Caco-2 (cell line): ENCODE results near the gene NTHL1. TPM values are rescaled to one million over a fixed set of nuclear protein-coding genes. Genes with fewer than 3 reads are reported as not detected.

Source experiments
- BruUV-seq: library from RNA; stranded (reverse); fragments of 400-500 nt; replicated peaks from 2 replicates; lab custom pipeline; 2021; lab: Mats Ljungman, UMichigan
- CTCF ChIA-PET: fragments of 300-600 bp; sonication (Branson Sonifier 250); formaldehyde crosslinking; loops from one replicate; lab custom pipeline; 2022; ENCODE audit warnings: antibody characterized with exemption; lab: Charles Lee
- POLR2A ChIA-PET: fragments of 300-600 bp; sonication (Branson Sonifier 250); formaldehyde crosslinking; loops from one replicate; lab custom pipeline; 2022; ENCODE audit warnings: antibody characterized with exemption; lab: Charles Lee
- DNase-seq, 2 experiments: peaks; one replicate each; pipeline versions ENCODE4 v3.0.0 to v3.0.0-alpha.2; 2020 to 2022
- H3K27me3 ChIP-seq: replicated peaks from 2 replicates; pipeline ENCODE4 v1.6.0; 2011; ENCODE audit warnings: low read length; ENCODE audit not compliant: control insufficient read depth, insufficient read depth
- H3K36me3 ChIP-seq: 2 replicates; pipeline ENCODE4 v1.5.1; 2011; ENCODE audit warnings: low read length; ENCODE audit not compliant: control insufficient read depth, insufficient read depth
- H3K4me1 ChIP-seq: fragments of 250-450 bp; sonication (Bioruptor Pico); 2 replicates; pipeline ENCODE4 v1.5.1; 2020; ENCODE audit warnings: mild to moderate bottlenecking
- H3K4me3 ChIP-seq: 2 replicates; pipeline ENCODE4 v1.5.1; 2011; ENCODE audit warnings: low read depth, mild to moderate bottlenecking, control low read depth, low read length
- H3K9me3 ChIP-seq: fragments of 250-450 bp; sonication (Bioruptor Pico); 2 replicates; pipeline ENCODE4 v1.5.1; 2020; ENCODE audit warnings: mild to moderate bottlenecking, moderate library complexity
- H3K27ac Mint-ChIP-seq: one replicate; pipeline ENCODE4 v1.8.0; 2022; ENCODE audit warnings: mixed read lengths; ENCODE audit not compliant: unreplicated experiment
- H3K27me3 Mint-ChIP-seq: one replicate; pipeline ENCODE4 v1.8.0; 2022; ENCODE audit warnings: mixed read lengths; ENCODE audit not compliant: insufficient read depth, unreplicated experiment
- H3K36me3 Mint-ChIP-seq: one replicate; pipeline ENCODE4 v1.8.0; 2022; ENCODE audit warnings: mild to moderate bottlenecking, mixed read lengths; ENCODE audit not compliant: insufficient read depth, unreplicated experiment
- H3K4me1 Mint-ChIP-seq: one replicate; pipeline ENCODE4 v1.8.0; 2022; ENCODE audit warnings: low read depth, mixed read lengths; ENCODE audit not compliant: unreplicated experiment
- H3K4me3 Mint-ChIP-seq: one replicate; pipeline ENCODE4 v1.8.0; 2022; ENCODE audit warnings: mild to moderate bottlenecking, moderate library complexity, mixed read lengths; ENCODE audit not compliant: unreplicated experiment
- H3K9me3 Mint-ChIP-seq: one replicate; pipeline ENCODE4 v1.8.0; 2022; ENCODE audit warnings: mixed read lengths; ENCODE audit not compliant: unreplicated experiment
- intact Hi-C: fragments of 100-400 bp; cut with micrococcal nuclease; formaldehyde crosslinking; loops from one replicate; pipeline ENCODE4 v1.10.0; 2022; ENCODE audit not compliant: unreplicated experiment
- total RNA-seq: library from RNA; stranded (reverse); gene quantifications from 2 replicates; pipeline ENCODE4 v1.2.3, GENCODE V29; 2022
- TF ChIP-seq, protein P1 (sequence below), 2 experiments: fragments of 200-600 bp in 1 of 2; IDR thresholded peaks; 1 replicate in 1 of 2; 2 replicates in 1 of 2; pipeline versions ENCODE4 v1.5.1 to v1.8.0; 2011 to 2022; ENCODE audit warnings: antibody characterized with exemption in 1 of 2, control low read depth in 1 of 2, inconsistent platforms in 1 of 2, low read depth in 1 of 2, low read length in 1 of 2, mild to moderate bottlenecking in 1 of 2, moderate library complexity in 1 of 2; ENCODE audit not compliant: insufficient read depth in 1 of 2, severe bottlenecking in 1 of 2, unreplicated experiment in 1 of 2

The NTHL1 gene
- total RNA-seq, 1 experiment from 2014 or later = 38.6 TPM

GRCh38 chr16:2076072-2076865 is 28.6 kb upstream of the NTHL1 start:
- intact Hi-C loops = no loop called here
- CTCF ChIA-PET = no interaction called here

DNA sequence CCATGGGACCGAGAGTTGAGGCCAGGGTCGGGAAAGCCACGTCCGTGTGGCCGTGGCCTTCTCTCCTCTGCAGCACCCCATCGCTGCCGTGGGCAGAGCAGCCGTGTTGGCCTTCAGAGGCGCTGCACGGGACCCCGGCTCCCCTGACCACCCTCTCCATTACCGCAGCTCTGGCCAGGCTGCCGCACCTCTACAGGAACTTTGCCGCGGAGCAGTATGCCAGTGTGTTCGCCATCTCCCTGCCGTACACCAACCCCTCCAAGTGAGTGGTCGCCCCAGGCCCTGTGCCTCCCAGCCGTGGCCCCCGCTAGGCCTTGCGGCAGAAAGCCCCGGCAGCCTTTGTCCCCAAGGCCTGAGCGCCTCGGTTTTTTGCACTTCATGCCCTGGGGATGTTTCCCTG is 28.0 kb upstream of the NTHL1 start:
- H3K4me3 ChIP-seq = no peak overlapping the region
- H3K9me3 Mint-ChIP-seq = no peaks in the 10 kb centered on the region
- H3K27ac Mint-ChIP-seq = no peak overlapping the region
- no peaks in the 10 kb centered on the region for H3K27me3 Mint-ChIP-seq
- H3K27me3 ChIP-seq = no peaks in the 10 kb centered on the region
- H3K4me1 ChIP-seq = no peaks in the 10 kb centered on the region
- intact Hi-C loops = no loop called here
- TF ChIP-seq, protein P1, sequence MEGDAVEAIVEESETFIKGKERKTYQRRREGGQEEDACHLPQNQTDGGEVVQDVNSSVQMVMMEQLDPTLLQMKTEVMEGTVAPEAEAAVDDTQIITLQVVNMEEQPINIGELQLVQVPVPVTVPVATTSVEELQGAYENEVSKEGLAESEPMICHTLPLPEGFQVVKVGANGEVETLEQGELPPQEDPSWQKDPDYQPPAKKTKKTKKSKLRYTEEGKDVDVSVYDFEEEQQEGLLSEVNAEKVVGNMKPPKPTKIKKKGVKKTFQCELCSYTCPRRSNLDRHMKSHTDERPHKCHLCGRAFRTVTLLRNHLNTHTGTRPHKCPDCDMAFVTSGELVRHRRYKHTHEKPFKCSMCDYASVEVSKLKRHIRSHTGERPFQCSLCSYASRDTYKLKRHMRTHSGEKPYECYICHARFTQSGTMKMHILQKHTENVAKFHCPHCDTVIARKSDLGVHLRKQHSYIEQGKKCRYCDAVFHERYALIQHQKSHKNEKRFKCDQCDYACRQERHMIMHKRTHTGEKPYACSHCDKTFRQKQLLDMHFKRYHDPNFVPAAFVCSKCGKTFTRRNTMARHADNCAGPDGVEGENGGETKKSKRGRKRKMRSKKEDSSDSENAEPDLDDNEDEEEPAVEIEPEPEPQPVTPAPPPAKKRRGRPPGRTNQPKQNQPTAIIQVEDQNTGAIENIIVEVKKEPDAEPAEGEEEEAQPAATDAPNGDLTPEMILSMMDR (IDR thresholded peaks at IDR 0.05; ENCODE audit: insufficient read depth in 1 of 2, low read depth in 1 of 2, low read length in 1 of 2, severe bottlenecking in 1 of 2, unreplicated experiment in 1 of 2) = no peak
- H3K4me1 Mint-ChIP-seq = no peaks in the 10 kb centered on the region
- no TSS peak for BruUV-seq
- ChIA-PET CTCF (no interaction called here), POLR2A (no interaction called here)
- no peak overlapping the region for H3K4me3 Mint-ChIP-seq
- no peaks in the 10 kb centered on the region for H3K9me3 ChIP-seq
- H3K36me3 Mint-ChIP-seq = peaks cover 7% of the 10 kb centered on the region
- no peaks in the 10 kb centered on the region; the same call in 1 of the 2 replicates for H3K36me3 ChIP-seq
- no peak for DNase-seq

More at GRCh38 chr16:2076072-2076865, 28.6 kb upstream of the NTHL1 start:
- POLR2A ChIA-PET = no interaction called here
- Mint-ChIP-seq H3K4me1 (no peaks in the 10 kb centered on the region), H3K4me3 (no peak overlapping the region), H3K36me3 (peaks cover 7% of the 10 kb centered on the region), H3K27me3 (no peaks in the 10 kb centered on the region), H3K9me3 (no peaks in the 10 kb centered on the region), H3K27ac (no peak overlapping the region)
- H3K4me3 ChIP-seq = no peak overlapping the region
- H3K27me3 ChIP-seq = no peaks in the 10 kb centered on the region
- DNase-seq = no peak
- H3K4me1 ChIP-seq = no peaks in the 10 kb centered on the region
- H3K9me3 ChIP-seq = no peaks in the 10 kb centered on the region
- no TSS peak for BruUV-seq
- H3K36me3 ChIP-seq = no peaks in the 10 kb centered on the region; the same call in 1 of the 2 replicates
- TF ChIP-seq, protein P1 (IDR thresholded peaks at IDR 0.05; ENCODE audit: insufficient read depth in 1 of 2, low read depth in 1 of 2, low read length in 1 of 2, severe bottlenecking in 1 of 2, unreplicated experiment in 1 of 2) = no peak

DNA sequence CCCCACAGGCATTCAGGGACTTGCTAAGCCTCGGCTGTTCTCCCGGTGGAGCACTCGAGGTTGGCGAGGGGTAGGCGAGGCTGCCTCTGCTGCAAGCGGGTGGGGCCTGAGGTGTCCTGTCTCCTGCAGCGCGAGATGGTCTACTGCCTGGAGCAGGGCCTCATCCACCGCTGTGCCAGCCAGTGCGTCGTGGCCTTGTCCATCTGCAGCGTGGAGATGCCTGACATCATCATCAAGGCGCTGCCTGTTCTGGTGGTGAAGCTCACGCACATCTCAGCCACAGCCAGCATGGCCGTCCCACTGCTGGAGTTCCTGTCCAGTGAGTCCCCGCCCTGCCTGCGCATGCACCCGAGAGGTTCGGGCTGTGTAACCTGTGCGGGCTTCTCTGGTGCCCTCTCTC is 26.4 kb upstream of the NTHL1 start:
- ChIA-PET POLR2A (no interaction called here), CTCF (no interaction called here)

More for the DNA sequence above, 26.4 kb upstream of the NTHL1 start:
- DNase-seq = no peak
- Histone ChIP-seq H3K4me3 (no peak overlapping the region), H3K36me3 (no peaks in the 10 kb centered on the region; the same call in 1 of the 2 replicates), H3K27me3 (no peaks in the 10 kb centered on the region), H3K9me3 (no peaks in the 10 kb centered on the region), H3K4me1 (no peaks in the 10 kb centered on the region)
- H3K27ac Mint-ChIP-seq = no peak overlapping the region
- BruUV-seq = no TSS peak
- TF ChIP-seq, protein P1 (IDR thresholded peaks at IDR 0.05; ENCODE audit: insufficient read depth in 1 of 2, low read depth in 1 of 2, low read length in 1 of 2, severe bottlenecking in 1 of 2, unreplicated experiment in 1 of 2) = no peak
- intact Hi-C loops = no loop called here
- H3K36me3 Mint-ChIP-seq = peaks cover 4% of the 10 kb centered on the region
- no peak overlapping the region for H3K4me3 Mint-ChIP-seq
- no peaks in the 10 kb centered on the region for H3K9me3 Mint-ChIP-seq
- H3K4me1 Mint-ChIP-seq = no peaks in the 10 kb centered on the region
- H3K27me3 Mint-ChIP-seq = no peaks in the 10 kb centered on the region
